ENCODE measurements around the gene PRKAR2B.

DNA sequence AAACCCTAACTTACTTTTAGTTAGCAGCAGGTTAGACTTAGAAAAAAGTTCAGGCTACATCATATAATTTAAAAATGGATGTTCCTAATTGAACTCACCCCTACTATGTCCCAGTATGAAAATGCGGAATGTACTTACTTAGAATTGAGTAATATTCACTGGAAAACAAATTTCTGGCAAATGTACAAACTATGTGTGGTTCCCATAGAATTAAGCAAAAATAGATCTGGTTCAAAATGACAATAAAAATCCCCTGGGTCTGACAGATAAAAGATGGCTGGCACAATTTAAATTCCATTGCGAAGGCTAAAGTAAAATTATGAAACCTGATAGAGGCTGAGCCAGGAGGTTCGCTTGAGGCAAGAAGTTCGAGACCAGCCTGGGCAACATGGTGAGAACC lies 42.4 kb upstream of the PRKAR2B start:
- TF ChIP-seq POLR2AphosphoS5 (IDR thresholded peaks at IDR 0.05) (no peak), POLR2A (IDR thresholded peaks at IDR 0.05) (no peak)
- TF ChIP-seq, protein P1, sequence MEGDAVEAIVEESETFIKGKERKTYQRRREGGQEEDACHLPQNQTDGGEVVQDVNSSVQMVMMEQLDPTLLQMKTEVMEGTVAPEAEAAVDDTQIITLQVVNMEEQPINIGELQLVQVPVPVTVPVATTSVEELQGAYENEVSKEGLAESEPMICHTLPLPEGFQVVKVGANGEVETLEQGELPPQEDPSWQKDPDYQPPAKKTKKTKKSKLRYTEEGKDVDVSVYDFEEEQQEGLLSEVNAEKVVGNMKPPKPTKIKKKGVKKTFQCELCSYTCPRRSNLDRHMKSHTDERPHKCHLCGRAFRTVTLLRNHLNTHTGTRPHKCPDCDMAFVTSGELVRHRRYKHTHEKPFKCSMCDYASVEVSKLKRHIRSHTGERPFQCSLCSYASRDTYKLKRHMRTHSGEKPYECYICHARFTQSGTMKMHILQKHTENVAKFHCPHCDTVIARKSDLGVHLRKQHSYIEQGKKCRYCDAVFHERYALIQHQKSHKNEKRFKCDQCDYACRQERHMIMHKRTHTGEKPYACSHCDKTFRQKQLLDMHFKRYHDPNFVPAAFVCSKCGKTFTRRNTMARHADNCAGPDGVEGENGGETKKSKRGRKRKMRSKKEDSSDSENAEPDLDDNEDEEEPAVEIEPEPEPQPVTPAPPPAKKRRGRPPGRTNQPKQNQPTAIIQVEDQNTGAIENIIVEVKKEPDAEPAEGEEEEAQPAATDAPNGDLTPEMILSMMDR (IDR thresholded peaks at IDR 0.05), result no peak

Data from breast epithelium (tissue), 3 donors.